Hindlimb muscle (tissue), 1 donor: Measurements from ENCODE around the gene ZFAND2A. TPM values are rescaled to one million over a fixed set of nuclear protein-coding genes. Genes with fewer than 3 reads are reported as not detected.
"Not testable (repeated sequence)": the region's sequence is repeated elsewhere in the genome, so short reads cannot be mapped to it uniquely, and the experiment has no call there.

Experiments
- DNase-seq: peaks from one replicate; pipeline ENCODE4 v3.0.0-alpha.2; 2013
- polyA plus RNA-seq: library from polyadenylated mRNA; unstranded; fragments of 120-200 nt; gene quantifications from one replicate; pipeline ENCODE4 v1.2.1, GENCODE V29; 2013; ENCODE audit not compliant: insufficient read length

The ZFAND2A gene
- polyA plus RNA-seq, 1 donor: 13.1 TPM

- DNase-seq: no peak
These were observed 9.5 kb downstream of the ZFAND2A start for GRCh38 chr7:1150400-1151002.

DNA sequence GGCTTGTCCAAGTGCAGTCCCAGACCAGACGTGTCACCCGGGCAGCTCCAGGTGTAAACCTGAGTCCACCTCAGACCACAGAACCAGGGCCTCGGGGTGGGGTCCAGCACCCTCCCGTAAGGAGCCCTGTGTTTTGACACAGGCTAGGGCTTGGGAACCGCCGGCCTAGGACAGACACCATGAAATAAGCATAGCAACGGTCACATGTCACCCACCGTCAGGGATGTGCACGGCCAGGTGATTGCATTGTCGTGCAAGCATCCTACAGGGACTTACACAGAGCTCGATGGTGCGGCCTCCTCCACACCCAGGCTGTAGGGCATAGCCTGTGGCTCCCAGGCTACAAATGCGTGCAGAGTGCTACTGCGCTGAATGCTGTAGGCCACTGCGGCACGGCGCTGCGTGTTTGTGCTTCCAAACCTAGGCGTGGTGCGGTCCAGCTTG, 10.6 kb downstream of the ZFAND2A start:
- no peak for DNase-seq

- not testable (repeated sequence) for DNase-seq
These were observed 12.1 kb downstream of the ZFAND2A start for GRCh38 chr7:1147873-1148272.

DNA sequence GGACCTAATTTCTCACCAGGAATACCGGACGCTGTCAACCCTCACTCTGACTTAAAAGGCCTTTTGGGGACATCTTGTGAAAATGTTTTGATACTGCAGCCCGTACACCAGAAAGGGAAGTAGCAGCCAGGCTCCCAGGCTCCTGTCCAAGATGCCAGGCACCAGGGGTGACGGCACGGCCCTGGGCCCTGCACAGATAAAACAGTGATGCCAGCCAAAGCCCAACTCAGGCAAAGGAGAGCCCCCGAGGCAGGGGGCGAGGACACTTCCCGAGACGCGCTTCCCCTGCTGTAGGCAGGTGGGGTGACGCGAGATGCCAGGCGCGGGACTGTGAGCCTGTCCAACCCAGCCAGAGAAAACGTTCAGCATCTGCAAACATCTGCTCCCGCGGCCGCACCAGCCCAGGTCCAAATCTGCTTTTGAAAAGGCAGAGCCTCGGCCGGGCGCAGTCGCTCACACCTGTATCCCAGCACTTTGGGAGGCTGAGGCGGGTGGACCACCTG, 15.7 kb downstream of the ZFAND2A start:
- DNase-seq: no peak

GRCh38 chr7:1143031-1143430, 17.0 kb downstream of the ZFAND2A start:
- DNase-seq: not testable (repeated sequence)

GRCh38 chr7:1142051-1142635, 17.9 kb downstream of the ZFAND2A start:
- DNase-seq: no peak

- no peak for DNase-seq
These were observed 18.3 kb downstream of the ZFAND2A start for GRCh38 chr7:1141651-1142050.

GRCh38 chr7:1140476-1141104, 19.4 kb downstream of the ZFAND2A start:
- DNase-seq: no peak

GRCh38 chr7:1137517-1138167, 22.4 kb downstream of the ZFAND2A start:
- DNase-seq: no peak

DNA sequence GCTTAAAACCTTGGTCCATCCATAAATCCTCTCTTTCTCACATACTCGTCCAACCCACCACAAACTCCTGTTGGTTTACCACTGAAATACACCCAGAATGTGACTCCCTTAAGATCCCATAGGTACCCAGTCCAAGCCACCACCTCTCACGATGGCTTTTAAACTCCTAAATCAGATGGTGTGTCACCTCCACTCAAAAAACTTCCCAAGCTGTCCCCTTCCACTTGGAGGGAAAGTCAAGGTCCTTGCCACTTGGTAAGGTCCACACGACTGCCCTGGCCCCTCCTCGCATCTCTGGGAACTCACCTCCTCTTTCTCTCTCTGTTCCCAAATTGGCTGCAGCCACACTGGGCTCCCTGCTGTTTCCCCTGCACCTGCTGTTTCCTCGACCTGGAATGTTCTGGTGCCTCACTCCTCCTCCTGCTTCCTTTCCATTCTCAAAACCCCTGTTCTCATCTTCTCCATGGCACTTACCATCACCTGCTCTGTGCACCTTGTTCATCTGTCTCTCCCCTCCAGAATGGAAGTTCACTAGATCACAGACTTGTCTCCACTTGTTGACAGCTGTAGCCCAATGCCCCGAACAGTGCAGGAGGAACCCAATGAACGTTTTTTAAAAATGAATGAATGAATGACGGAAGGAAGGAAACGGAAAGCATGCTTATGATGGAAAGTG, 23.0 kb downstream of the ZFAND2A start:
- DNase-seq: no peak

DNA sequence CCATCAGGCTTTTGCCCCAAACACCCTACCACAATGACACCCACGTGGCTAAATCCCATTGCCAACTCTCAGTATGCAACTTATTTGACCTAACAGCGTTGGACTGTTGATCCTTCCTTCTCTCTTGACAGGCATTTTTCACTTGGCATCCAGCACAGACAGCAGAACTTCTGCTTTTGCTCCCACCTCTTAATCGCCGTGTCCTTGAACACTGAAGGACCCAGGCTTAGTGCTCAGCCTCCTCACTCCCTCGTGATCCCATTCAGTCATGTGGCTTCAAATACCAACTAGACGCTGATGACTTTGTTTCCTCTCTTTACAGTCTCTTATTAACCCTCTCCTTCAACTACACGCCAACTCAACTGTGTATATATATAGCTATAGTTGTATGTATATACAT, 25.0 kb downstream of the ZFAND2A start:
- DNase-seq: no peak

- no peak for DNase-seq
These were observed 28.3 kb downstream of the ZFAND2A start for GRCh38 chr7:1131471-1132265.

- no peak for DNase-seq
These were observed 29.7 kb downstream of the ZFAND2A start for GRCh38 chr7:1130021-1130990.

- no peak for DNase-seq
These were observed 30.6 kb downstream of the ZFAND2A start for GRCh38 chr7:1129431-1129830.

DNA sequence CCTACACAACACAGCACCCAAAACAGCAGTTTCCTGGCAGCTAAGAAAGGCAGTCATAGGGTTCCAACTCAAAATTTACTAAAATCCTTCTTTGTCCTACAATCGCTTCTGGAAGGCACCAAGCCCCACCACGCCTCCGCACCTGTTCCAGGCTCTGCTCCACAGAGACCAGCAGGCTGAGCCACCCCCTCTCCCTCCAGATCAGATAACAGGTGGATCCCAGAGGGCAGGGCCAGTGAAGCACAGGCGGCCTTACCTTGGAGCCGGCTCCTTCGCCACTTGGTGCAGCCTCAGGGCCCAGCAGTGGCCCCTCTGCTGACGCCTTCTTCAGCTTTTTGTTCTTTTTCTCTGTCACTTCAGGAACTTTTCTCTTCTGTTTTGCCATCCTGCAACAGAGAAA, 33.0 kb downstream of the ZFAND2A start:
- no peak for DNase-seq

DNA sequence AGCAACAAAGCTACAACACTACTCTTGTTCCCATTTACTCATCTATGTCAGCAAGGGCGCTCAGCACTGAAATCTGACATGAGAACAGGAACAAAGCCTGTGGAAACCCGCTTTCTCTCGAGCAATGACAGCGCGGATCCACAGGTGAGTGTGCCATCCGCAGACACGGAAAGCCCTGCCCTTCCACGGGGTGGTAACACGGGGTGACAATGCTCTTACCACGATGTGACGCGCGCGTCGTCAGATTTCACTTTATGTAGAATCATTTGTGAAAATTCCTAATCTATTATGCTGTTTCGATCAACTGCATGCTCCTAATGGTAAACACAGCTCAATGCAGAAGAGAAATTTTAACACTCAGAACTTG, 34.4 kb downstream of the ZFAND2A start:
- no peak for DNase-seq

DNA sequence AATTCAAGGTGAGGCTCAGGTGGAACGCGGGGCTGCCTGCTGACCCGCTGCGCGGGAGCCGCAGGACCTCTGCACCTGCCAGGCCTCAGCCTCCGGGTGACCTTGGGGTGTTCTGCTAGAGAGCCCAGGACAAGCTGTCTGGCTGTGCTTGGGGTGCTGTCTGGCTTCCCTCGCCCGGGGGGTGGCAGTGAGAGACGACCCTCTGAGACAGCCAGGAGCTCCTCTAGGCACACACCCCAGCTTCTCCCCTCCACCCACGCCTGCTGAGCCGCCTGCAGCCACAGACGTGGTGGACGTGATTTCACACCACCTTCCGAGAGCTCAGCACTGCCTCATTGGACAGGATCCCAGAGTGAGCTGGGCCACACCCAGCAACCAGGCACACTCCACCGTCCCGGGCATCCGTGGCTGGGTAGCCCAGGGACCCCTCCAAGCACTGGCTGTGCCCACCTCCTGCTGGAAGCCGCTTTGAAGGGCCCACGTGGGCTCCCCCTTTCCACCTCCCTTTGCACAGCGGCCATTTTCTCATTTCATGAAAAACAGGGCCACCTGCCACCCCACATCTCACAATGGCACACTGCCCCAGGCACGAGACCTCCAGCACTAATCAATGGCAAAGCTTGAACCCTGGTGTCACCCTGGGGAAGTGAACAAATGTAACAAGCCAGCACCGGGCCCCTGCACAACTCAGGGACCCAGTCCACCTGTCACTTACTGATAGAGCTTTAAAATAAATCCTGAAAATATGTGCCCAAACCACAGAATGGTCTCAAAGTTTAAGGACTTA, 35.0 kb downstream of the ZFAND2A start:
- no peak for DNase-seq

DNA sequence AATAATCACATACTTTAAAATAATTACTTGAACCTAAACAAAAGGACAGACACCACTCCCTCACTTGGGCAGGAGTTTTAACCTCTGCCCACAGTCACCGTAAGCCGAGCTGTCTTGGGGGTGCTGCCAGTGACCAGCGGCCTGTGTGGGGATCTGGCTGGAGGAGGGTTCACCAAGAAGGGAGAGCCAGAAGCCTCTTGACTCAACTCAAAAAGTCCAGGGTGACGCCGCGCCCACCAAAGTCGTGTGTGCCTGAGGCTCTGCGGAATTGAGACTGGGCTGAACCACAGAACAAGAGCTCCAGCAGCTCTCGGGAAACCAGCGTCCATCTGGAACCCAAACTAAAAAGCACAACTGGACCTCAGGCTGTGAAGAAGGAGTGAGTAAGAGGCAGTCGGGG, 35.8 kb downstream of the ZFAND2A start:
- no peak for DNase-seq

DNA sequence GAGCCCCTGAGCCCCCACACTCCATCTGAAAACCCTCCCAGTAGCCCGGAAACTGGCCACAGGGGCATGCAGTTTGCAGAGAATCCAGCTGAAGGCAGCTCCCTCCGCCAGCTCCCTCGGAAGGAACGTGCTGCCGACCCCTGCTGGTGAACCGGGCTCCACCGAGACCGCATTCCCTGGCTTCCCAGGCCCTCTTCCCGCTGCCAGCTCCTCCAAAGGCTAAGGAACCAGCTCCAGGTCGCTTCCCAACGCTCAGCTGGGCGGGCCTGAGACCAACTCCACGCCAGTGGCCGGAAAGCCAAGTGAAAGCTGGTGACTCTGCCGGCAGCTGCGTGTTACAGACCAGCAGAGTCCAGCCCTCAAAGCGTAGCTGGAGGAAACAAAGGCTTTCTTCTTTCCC, 36.3 kb downstream of the ZFAND2A start:
- DNase-seq: peak; percentile 86
